GM21390 (cell line): Measurements from ENCODE around the gene VWA2.

Source experiments
- ATAC-seq: cut with Tn5 transposase; IDR thresholded peaks from one replicate; pipeline ENCODE4 v1.9.1; 2021; ENCODE audit not compliant: unreplicated experiment

The VWA2 gene

DNA sequence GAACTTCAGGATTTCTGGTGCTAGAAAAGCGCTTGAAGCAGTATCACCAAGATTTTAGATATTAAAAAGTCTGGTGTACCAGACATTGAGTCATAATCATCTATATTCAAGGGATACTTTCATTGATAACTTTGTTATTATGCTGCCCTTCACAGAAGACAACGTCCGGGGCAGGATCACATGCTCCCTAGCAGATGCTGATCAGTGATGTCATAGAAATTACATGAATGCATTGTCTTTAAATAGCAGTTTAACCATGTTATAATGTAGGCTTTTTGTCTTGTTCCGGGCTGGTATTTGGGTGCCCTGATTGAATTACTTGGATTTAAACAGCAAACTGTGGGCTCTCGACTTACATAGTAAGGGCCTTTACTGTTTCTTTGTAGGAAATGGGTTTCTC lies 54.0 kb downstream of the VWA2 start:
- ATAC-seq, result no peak

DNA sequence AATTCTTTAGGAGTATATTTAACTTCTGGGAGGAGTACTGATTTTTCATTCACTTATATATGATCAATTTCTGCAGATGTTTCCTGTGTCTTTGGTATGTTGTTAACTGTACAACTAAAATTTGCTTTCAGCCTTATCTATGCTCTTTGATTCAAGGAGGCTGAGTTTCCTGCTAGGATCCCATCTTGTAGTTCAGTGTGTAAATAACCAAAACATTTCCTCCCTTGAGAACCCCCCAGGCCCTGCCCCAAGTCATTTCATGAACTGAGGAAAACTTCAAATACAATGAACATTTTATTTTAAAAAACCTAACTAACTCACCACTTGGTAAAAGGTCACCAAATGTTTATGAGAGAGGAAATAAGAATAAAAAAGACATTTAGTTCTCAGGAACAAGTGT lies 55.5 kb downstream of the VWA2 start:
- ATAC-seq, result no peak

DNA sequence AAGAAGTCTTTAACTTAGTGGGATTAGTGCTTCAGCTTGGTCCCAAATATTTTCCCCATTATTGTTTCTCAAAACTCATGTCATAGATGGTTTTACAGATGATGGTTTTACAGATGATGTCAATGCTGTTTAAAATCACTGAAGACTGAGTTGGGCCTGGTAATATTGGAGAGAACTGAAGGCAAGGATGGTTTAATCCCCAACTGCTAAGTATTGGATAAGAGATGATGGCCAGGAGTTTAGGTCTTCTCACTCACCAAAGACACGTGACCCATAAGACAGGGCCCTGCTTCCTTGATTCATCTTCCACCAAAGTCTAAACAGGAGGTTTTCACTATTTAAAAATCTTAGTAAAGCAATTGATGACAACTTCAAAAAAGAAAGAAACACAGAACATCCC lies 56.3 kb downstream of the VWA2 start:
- ATAC-seq, result no peak

DNA sequence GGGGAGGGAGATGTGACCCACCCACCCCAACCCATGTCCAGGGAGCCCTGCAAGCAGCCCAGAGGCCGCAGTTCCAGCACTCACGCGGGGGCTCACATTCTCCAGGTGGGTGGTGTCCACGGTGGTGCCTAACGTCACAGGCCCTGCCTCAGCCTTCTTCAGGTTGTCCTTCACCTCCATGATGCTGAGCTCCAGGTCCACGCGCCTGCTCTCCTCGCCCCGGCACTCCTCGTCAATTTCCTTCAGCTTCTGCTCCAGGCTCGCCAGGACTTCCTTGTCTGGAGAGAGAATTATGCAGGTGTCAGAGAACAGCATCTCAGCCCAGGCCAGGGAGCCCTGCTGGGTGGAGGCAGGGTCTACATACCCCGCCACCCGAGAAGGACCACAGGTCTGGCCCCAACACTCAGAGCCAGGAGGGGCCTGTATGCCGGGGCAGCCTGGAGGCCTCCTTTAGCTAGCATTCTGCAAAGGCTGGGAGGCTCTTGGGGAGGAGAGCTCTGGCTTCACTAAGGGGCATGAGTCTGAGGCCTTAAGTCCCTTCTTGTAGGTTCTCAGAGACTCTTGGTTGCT lies 58.2 kb downstream of the VWA2 start:
- no peak for ATAC-seq

DNA sequence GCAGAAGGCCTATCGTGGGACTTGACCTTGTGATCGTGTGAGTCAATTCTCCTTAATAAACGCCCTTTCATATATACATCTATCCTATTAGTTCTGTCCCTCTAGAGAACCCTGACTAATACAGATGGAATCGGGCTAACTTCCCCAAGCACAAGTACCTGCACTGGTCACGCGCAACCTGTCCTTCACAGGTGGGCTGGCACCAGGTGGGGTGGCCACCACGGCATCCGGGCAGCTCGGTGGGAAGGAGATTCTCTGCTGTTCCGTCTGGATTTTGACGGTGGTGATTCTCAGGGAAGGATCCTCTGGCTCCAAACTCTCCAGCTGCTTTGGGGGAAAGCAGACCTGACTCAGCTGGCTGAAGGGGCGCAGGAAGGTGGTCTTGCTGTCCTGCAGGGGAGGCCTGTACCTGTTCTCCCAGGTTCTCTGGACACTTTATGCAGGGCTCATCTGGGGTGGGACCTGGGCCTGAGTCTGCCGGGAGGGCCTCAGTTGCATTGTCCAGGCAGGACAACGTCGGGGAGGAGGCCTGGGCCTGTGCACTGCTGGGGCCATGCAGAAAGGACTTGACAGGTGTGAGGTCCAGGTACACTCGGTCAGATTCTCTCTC lies 61.1 kb downstream of the VWA2 start:
- ATAC-seq, result no peak

DNA sequence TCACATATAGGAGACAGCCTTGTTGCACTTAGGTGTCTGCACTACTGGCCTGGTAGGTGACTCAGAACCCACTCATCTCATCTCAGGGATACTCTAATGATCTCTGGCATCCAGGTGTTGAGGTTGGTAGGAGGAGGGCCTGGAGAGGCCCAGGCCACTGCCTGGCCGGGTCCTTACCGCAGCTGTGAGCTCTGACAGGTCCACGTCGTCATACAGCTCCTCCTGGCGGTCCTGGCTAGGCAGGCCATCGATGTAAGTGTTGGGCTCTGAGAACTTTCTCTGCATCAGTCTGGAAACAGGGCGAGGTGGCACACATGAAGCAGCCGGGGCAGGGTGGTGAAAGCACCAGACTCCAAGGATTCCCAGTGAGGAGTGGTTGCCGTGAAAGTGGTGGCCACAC lies 62.1 kb downstream of the VWA2 start:
- no peak for ATAC-seq

DNA sequence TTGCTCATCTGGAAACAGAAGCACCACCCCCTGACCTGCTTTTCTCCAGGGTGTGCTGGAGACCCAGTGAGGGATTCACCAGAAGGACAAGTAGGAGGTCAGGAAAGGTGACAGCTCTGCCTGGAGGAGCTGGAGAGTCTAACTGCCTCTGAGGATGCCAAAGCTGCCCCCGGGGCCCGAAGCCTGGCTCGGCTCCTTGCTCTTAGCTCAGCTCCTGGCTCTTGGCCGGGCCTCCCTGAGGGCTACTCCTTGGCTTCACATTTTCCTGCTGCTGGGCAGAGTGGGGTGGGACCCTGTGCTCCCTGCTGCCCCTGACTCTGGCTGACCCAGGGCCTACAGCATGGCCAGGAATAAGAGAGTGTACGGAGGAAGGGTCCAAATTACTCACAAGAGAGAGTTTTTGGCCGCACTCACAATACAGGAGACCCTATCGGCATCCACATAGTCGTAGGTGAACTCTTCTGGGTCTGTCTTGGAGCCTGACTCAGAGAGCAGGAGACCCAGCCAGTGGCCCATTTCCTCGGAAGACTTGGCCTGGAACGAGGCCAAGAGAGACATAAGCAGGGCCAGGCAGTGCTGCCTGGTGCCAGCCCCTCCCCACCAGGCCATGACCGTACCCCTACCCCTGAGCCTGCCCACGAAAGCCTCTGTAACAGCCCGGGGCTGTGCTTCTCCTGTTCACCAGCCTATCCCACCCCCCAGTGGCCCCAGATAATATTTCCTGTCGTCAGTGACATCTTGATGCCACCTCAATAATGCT lies 63.1 kb downstream of the VWA2 start:
- no peak for ATAC-seq

DNA sequence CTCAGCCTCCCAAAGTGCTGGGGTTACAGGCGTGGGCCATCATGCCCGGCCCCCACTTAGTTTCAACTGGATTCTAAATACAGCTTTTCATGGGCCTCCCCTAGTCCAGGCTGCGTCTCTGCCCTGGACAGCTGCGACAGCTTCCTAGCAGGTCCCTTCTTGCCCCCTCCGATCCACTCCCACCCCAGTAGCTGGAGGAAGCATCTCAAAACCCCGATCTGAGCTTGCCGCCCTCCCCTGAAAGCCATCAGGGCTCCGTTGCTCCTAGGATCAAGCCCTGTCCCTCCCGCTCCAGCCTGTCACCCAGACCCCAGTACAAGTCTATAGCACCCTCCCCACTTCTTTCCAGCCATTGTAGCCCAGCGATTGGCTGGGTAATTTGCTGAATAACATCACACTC lies 64.5 kb downstream of the VWA2 start:
- peak; percentile 5 for ATAC-seq

DNA sequence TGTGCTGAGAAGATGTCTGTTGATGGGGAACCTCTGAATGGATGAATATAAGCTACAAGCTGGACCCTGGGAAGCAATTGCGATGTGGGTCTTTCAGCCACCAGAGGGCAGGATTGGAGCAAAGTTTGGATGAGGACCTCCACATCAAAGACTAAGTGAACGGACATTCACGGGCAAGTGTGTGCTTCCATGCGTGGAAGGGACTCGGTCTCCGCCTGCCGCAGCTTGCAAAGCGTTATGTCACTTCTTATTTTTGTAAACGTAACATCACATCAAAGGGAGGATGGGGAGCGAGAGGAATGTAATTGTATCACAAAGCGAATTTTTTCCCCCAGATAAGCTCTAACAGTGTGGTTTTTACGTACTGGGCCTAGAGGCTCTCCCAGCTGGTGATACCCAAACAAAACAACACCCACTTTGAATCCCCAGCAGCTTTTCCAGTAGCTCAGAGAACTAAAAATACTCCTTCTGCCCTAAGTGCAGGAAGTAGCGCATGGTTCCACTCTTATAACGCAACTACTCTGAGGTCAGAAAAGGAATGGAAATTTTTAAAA lies 65.0 kb downstream of the VWA2 start:
- peak; percentile 79 for ATAC-seq

DNA sequence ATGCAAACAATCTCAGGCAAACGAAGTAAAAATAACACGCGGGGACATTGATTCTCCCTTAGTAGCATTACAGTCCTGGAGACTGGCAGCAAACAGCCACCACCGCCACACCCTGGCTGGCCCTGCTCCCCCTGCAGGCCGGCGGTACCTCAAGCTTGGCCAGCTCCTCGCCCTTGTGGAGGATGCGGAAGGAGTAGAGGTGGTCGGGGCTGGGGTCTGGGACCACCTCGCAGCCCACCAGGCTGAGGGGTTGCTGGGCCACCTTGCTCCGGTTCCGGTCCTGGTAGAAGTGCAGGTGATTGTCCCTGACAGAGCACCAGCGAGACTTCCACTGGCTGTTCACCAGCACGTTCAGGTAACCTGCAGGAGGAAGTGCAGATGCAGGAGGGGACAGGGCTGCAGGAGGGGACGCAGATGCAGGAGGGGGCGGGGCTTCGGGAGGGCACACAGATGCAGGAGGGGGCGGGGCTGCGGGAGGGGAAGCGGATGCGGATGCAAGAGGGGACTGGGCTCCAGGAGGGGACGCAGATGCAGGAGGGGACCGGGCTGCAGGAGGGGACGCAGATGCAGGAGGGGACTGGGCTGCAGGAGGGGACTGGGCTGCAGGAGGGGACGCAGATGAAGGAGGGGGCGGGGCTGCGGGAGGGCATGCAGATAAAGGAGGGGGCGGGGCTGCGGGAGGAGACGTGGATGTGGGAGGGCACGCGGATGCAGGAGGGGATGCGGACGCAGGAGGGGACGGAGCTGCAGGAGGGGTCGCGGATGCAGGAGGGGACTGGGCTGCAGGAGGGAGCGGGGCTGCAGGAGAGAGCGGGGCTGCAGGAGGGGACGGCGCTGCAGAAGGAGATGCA lies 65.7 kb downstream of the VWA2 start:
- ATAC-seq, result peak; percentile 76

DNA sequence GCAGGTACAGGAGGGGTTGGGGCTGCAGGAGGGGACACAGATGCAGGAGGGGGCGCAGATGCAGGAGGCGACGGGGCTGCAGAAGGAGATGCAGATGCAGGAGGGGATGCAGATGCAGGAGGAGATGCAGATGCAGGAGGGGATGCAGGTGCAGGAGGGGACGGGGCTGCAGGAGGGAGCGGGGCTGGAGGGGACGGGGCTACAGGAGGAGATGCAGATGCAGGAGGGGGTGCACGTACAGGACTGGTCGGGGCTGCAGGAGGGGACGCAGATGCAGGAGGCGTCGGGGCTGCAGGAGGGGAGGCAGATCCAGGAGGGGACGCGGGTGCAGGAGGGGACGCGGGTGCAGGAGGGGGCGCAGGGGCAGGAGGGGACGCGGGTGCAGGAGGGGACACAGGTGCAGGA lies 66.5 kb downstream of the VWA2 start:
- no peak for ATAC-seq

DNA sequence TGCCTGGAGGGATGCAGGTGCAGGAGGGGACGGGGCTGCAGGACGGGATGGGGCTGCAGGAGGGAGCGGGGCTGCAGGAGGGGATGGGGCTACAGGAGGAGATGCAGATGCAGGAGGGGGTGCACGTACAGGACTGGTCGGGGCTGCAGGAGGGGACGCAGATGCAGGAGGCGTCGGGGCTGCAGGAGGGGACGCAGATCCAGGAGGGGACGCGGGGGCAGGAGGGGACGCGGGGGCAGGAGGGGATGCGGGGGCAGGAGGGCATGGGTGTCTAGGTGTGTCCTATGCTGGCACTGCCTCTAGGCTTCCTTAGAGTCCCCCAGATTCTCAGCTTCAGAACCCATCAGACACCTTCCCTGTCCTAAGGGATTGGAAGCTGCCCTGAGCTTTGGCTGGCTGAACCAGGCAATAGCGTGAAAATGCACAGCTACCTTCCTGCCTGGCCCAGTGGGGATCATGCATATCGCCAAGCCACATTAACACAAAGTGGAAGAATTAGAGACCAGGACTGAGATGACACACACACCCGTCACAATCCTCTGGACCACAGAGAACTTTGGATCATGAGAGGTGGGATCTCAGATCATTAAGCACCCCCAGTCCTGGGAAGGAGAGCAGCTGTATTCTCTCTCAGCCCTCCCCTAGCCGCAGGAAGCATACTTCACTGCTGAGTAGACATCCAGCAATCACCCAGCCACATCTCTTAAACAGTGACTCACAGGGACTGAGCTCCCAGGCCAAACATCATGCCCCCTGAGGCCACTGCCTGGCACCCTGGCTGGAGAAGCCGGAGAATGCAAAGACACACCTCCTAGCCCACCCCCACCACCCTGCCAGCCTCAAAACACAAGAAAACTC lies 67.3 kb downstream of the VWA2 start:
- no peak for ATAC-seq

DNA sequence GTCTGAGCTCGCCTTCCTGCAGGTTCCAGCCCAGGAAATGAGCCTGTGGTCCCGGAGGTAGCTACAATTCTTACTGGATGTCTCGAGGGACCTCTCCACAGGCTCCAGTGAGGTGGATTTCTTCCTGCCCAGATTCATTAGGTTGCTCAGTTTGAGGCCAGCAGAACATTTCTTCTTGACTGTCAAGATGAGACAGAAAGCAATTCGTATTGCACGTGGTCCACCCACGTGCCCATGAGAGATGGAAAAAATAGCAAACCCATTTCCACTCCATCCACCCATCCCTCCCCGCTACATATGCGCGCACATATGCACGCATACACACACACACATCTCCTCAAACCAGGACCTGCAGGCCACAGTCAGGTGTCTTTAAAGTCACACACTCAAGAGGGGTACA lies 68.7 kb downstream of the VWA2 start:
- ATAC-seq, result no peak

DNA sequence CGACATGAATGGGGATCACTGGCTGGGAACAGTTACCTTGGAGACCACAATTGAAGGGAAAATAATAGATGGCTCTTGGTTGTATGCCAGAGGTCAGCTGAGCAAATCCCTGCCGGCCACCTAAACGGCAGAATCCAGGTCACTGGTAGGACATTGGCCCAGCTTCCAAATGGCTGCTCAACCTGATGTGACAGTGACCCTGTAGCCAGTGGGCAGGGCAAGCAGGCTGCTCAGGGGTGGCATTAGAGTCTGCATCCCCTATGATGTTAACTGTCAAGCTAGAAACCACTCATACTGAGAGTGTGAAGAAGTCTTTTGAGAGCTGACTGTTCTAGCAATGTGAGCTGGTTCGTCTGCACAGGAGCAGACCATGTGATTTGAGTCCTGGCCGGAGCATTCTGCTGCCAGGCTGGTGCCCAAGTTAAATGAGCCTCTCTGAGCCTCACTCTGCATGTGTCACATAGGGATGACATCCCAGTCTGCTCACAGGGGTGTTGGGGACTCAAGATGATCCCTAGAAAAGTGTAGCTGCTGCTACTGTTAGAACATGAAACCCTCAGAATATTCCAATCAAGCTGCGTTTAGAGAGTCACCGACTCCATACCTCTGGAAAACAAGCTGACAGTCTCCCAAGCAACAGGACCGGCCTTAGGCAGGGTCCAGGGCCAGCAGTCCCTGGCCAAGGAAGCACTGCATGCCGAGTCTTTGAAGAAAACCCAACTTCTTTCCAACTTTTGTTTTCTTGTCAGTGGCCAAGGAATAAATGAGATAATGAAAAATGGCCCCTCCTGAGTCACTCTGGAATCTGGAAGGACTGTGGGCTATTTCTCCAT lies 69.7 kb downstream of the VWA2 start:
- ATAC-seq, result no peak

DNA sequence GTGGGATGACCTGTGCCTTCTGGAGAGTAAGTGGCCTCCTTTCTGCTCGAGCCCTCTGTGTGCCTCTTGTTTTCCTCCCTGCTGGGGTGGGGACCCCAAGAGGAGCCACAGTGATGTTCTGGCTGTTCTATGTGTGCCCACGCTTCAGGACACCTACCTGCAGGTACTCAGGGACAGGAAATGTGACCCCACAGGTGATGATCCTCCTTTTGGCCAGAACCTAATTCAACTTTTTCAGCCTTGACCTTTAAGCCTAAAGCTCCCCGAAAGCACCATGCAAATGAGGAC lies 70.3 kb downstream of the VWA2 start:
- no peak for ATAC-seq

DNA sequence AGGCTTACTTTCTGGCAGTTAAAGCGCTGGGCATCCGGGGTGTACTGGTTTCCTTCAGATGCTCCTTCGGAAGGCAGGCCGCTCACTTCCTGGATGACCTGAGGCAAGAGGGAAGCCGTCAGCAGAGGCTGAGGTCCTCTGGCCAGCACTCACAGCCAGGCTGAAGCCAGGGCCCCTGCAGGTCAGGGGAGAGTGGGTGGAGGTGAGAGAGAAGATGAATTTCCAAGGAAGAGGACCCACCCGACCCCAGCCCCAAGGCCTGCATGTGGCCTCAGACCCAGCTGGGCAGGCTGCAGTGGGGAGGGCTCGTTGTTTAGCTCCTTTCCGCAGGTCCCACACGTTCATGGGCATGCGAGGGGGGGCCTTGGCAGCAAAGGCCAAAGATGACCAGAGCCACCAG lies 71.3 kb downstream of the VWA2 start:
- no peak for ATAC-seq

DNA sequence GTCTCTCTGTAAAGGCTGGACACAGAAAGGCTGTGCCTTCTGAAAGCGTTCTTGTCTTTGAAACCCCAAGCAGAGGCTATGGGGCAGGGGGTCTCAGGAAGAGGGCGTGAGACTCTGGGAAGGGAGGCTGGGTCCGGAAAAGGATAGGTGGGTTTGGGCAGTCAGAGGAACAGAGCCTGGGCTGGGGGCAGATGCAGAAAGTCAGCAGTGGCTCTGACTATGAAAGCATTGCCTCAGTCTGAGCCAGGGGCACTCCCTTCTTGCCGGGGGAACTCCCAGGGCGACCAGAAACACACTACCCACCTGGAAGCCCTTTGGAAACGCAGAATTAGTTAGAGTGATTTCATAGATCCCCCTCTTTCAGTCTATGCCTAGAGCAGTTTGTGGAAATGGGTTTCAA lies 72.0 kb downstream of the VWA2 start:
- no peak for ATAC-seq

DNA sequence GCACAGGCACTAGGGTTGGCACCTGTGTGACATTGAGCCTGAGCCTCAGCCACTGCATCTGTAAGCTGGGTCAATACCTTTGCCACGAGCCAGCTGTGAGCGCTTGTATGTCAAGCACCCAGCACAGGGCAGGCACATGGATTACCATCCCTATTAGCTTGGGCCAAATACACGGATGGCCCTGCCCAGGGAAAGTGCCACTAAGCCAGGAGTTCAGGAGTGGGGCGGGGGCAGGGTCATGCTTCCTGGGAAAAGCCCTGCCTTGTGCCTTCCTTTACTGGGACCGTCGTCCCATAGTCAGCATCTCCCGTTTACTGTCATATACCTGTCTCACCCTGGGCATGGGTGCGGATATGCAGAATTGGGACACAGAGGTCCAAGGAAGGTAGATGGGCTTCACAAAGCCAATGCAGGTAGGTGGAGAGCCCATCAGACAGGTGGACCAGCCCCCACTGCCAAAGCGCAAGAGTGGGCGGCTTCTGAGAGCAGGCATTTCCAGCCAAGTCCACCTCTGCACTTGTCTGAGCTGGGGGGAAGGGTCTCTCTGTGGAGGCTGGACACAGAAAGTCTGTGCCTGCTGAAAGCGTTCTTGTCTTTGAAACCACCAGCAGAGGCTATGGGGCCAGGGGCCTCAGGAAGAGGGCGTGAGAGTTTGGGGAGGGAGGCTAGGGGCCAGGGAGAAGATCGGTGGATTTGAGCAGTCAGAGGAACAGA lies 72.6 kb downstream of the VWA2 start:
- no peak for ATAC-seq

DNA sequence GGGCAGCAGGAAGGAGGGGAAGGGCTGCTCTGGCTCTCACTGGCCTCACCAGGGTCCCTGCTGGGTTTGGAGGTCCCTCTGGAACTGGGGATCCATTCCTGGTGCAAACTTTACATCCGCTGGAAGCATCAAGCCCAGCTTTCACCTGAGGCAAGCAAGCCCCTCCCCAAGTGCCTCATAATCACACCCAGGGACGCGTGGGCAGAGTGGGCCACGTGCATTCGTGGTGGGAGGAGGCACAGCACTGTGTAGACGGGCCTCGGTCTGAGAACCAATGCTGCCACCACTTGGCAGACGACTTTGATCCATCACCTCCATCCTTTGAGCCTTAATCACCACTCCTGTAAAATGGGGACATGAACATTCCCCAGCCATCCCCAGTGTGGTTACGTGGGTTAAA lies 74.1 kb downstream of the VWA2 start:
- no peak for ATAC-seq
